HEK293 (cell line): ENCODE results near the gene HTRA1.
A peak's percentile ranks its signal among the peaks of the same experiment; 100 is the strongest.

Source experiments
- CTCF ChIA-PET: fragments of 350-600 bp; formaldehyde crosslinking; extraction: SDS; loops from one replicate; lab custom pipeline; 2021; ENCODE audit warnings: antibody characterized with exemption; lab: Yijun Ruan, JAX
- POLR2A ChIA-PET: fragments of 300-600 bp; formaldehyde crosslinking; extraction: SDS; loops from one replicate; lab custom pipeline; 2020; ENCODE audit warnings: antibody characterized with exemption, inconsistent platforms; lab: Yijun Ruan, JAX
- H3K27ac ChIP-seq: fragments of 200-500 bp; sonication (Bioruptor generic); 2 replicates; pipeline ENCODE4 v1.5.1; 2014; ENCODE audit warnings: low read depth, low read length, control low read depth, inconsistent platforms; ENCODE audit errors: extremely low read depth
- H3K36me3 ChIP-seq, 2 experiments: fragments of 200-500 bp in 1 of 2; sonication (Bioruptor generic) in 1 of 2; 1 replicate in 1 of 2; 2 replicates in 1 of 2; pipeline ENCODE4 v1.5.1; 2014 to 2017; ENCODE audit warnings: inconsistent platforms in 2 of 2, low read length in 2 of 2; ENCODE audit not compliant: control insufficient read depth in 2 of 2, insufficient read depth in 1 of 2
- H3K4me1 ChIP-seq: fragments of 200-500 bp; sonication (Bioruptor generic); 2 replicates; pipeline ENCODE4 v1.5.1; 2014; ENCODE audit warnings: mild to moderate bottlenecking, low read length, inconsistent platforms; ENCODE audit not compliant: control insufficient read depth, insufficient read depth
- H3K4me3 ChIP-seq: 2 replicates; pipeline ENCODE4 v1.5.1; 2011; ENCODE audit warnings: low read depth, mild to moderate bottlenecking, control low read depth, low read length, moderate library complexity
- H3K9me3 ChIP-seq: fragments of 200-500 bp; sonication (Bioruptor generic); 2 replicates; pipeline ENCODE4 v1.5.1; 2014; ENCODE audit warnings: low read depth, low read length, inconsistent platforms; ENCODE audit not compliant: control insufficient read depth, insufficient read depth
- BCL11A ChIP-seq: fragments of 450-650 bp; formaldehyde crosslinking; IDR thresholded peaks from 2 replicates; pipeline ENCODE4 v1.5.1; 2016; ENCODE audit warnings: low read depth, missing biosample characterization, missing genetic modification characterization
- GLI2 ChIP-seq: fragments of 450-650 bp; formaldehyde crosslinking; IDR thresholded peaks from 2 replicates; pipeline ENCODE4; 2017; ENCODE audit warnings: missing biosample characterization, missing genetic modification characterization, low read depth, borderline replicate concordance
- IKZF3 ChIP-seq: fragments of 450-650 bp; IDR thresholded peaks from 2 replicates; pipeline ENCODE4 v1.5.0; 2018; ENCODE audit warnings: missing biosample characterization, mild to moderate bottlenecking, missing genetic modification characterization, moderate library complexity
- SP2 ChIP-seq: fragments of 450-650 bp; formaldehyde crosslinking; IDR thresholded peaks from 2 replicates; pipeline ENCODE4 v1.5.1; 2016; ENCODE audit warnings: missing biosample characterization, missing genetic modification characterization
- YY2 ChIP-seq: fragments of 450-650 bp; formaldehyde crosslinking; IDR thresholded peaks from 2 replicates; pipeline ENCODE4 v1.5.1; 2016; ENCODE audit warnings: missing biosample characterization, missing genetic modification characterization
- ZBTB11 ChIP-seq: fragments of 450-650 bp; formaldehyde crosslinking; conservative IDR thresholded peaks from 2 replicates; pipeline ENCODE4 v1.5.1; 2016; ENCODE audit warnings: low read depth, missing biosample characterization, missing genetic modification characterization
- ZFP37 ChIP-seq: fragments of 450-650 bp; formaldehyde crosslinking; IDR thresholded peaks from 2 replicates; pipeline ENCODE4 v1.5.1; 2016; ENCODE audit warnings: missing biosample characterization, missing genetic modification characterization
- ZNF18 ChIP-seq: fragments of 450-650 bp; formaldehyde crosslinking; IDR thresholded peaks from 2 replicates; pipeline ENCODE4 v1.5.1; 2016; ENCODE audit warnings: missing biosample characterization, missing genetic modification characterization
- ZNF202 ChIP-seq: fragments of 450-650 bp; formaldehyde crosslinking; IDR thresholded peaks from 2 replicates; pipeline ENCODE4 v1.5.1; 2016; ENCODE audit warnings: missing biosample characterization, missing genetic modification characterization, borderline replicate concordance
- ZNF26 ChIP-seq: fragments of 450-650 bp; formaldehyde crosslinking; IDR thresholded peaks from 2 replicates; pipeline ENCODE4 v1.5.1; 2016; ENCODE audit warnings: missing biosample characterization, missing genetic modification characterization
- ZNF341 ChIP-seq: fragments of 450-650 bp; formaldehyde crosslinking; IDR thresholded peaks from 2 replicates; pipeline ENCODE4; 2016; ENCODE audit warnings: low read depth, missing biosample characterization, missing genetic modification characterization
- ZNF354C ChIP-seq: fragments of 450-650 bp; formaldehyde crosslinking; IDR thresholded peaks from 2 replicates; pipeline ENCODE4 v1.5.1; 2016; ENCODE audit warnings: missing biosample characterization, missing genetic modification characterization, low read depth, borderline replicate concordance
- ZNF362 ChIP-seq: fragments of 450-650 bp; formaldehyde crosslinking; IDR thresholded peaks from 2 replicates; pipeline ENCODE4 v1.5.1; 2016; ENCODE audit warnings: missing biosample characterization, missing genetic modification characterization
- ZNF473 ChIP-seq: fragments of 450-650 bp; formaldehyde crosslinking; IDR thresholded peaks from 2 replicates; pipeline ENCODE4 v1.5.1; 2017; ENCODE audit warnings: missing biosample characterization, missing genetic modification characterization
- ZNF521 ChIP-seq: fragments of 450-650 bp; formaldehyde crosslinking; IDR thresholded peaks from 2 replicates; pipeline ENCODE4 v1.5.1; 2017; ENCODE audit warnings: missing biosample characterization, mild to moderate bottlenecking, missing genetic modification characterization
- ZNF629 ChIP-seq: fragments of 450-650 bp; formaldehyde crosslinking; IDR thresholded peaks from 2 replicates; pipeline ENCODE4 v1.5.1; 2017; ENCODE audit warnings: missing biosample characterization, missing genetic modification characterization
- ZNF654 ChIP-seq: fragments of 450-650 bp; formaldehyde crosslinking; IDR thresholded peaks from 2 replicates; pipeline ENCODE4 v1.5.1; 2016; ENCODE audit warnings: low read depth, missing biosample characterization, missing genetic modification characterization
- ZSCAN30 ChIP-seq: fragments of 450-650 bp; IDR thresholded peaks from 2 replicates; pipeline ENCODE4 v1.5.1; 2018; ENCODE audit warnings: missing biosample characterization, mild to moderate bottlenecking, missing genetic modification characterization, moderate library complexity

The HTRA1 gene

GRCh38 chr10:122524811-122525210 is 63.5 kb downstream of the HTRA1 start:
- no peaks in the 10 kb centered on the region for H3K4me1 ChIP-seq
- H3K27ac ChIP-seq = no peak overlapping the region
- ChIA-PET POLR2A (no interaction called here), CTCF (interaction anchor here (1.3 kb wide), 1 partner anchor 42 kb away, joined by 3 read pairs; no protein-coding TSS in a partner anchor)
- TF ChIP-seq ZNF521 (tag by site-specific recombination) (no peak), ZNF629 (tag by site-specific recombination) (no peak), ZNF26 (tag by site-specific recombination) (no peak), ZFP37 (tag by site-specific recombination) (no peak), ZNF202 (tag by site-specific recombination) (no peak), ZBTB11 (no peak), ZNF473 (tag by site-specific recombination) (no peak), IKZF3 (tag by site-specific recombination) (no peak), BCL11A (no peak), ZNF354C (tag by site-specific recombination) (no peak), SP2 (tag by site-specific recombination) (no peak), ZSCAN30 (tag by site-specific recombination) (no peak), GLI2 (tag by site-specific recombination) (no peak), ZNF362 (tag by site-specific recombination) (no peak)
- no peak overlapping the region for H3K4me3 ChIP-seq
- no peaks in the 10 kb centered on the region for H3K9me3 ChIP-seq
- H3K36me3 ChIP-seq = no peaks in the 10 kb centered on the region

- no peaks in the 10 kb centered on the region for H3K4me1 ChIP-seq
- H3K9me3 ChIP-seq = no peaks in the 10 kb centered on the region
- H3K27ac ChIP-seq = no peak overlapping the region
- CTCF ChIA-PET = interaction anchor here (0.8 to 1.3 kb wide), 2 partner anchors 39 to 41 kb away, joined by 3 read pairs; no protein-coding TSS in a partner anchor
- H3K36me3 ChIP-seq = no peaks in the 10 kb centered on the region
- no peak for TF ChIP-seq YY2 (tag by site-specific recombination)
- no peak for TF ChIP-seq ZNF18 (tag by site-specific recombination)
- TF ChIP-seq ZNF654 (tag by site-specific recombination) = peak; percentile 8; the same call in 1 of the 2 replicates
- no peak for TF ChIP-seq ZNF341 (tag by site-specific recombination)
- H3K4me3 ChIP-seq = no peak overlapping the region
- POLR2A ChIA-PET = no interaction called here
Measured at GRCh38 chr10:122525788-122526187, 64.4 kb downstream of the HTRA1 start.
